HK-2 (cell line): ENCODE results near the gene ACRBP.

ENCODE experiments used
- DNase-seq: peaks from one replicate; pipeline ENCODE4 v3.0.0-alpha.2; 2018; ENCODE audit not compliant: unreplicated experiment

Gene ACRBP

DNA sequence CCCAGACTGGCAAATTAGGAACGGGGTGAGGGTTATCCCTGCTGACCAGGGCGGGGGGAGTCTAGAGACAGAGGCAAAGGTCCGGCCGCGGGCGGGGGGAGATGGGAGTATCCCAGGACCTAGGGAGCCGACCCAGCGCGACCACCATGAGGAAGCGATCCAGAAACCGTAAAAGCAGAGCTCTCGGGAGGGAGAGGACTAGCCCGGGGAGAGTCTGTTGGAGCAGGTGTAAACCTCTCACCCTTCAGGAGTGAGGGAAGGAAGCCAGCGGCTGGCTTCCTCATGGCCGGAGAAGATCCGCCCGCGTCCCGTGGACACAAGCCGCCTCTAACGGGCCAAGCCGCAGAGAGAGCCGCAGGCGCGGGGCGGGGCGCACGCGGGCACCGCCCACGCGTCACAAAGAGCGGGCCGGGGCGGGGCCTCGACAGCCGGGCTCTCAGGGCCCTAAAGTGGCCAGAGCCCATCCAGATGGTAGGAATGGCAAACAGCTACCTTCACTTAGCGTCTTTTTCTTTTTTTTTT is at the start of gene ACRBP:
Gene ACRBP (minus strand): TSS at position 350 of the 522 bp plus-strand sequence. CDS start 66 bp downstream, at position 284.
- no peak for DNase-seq

DNA sequence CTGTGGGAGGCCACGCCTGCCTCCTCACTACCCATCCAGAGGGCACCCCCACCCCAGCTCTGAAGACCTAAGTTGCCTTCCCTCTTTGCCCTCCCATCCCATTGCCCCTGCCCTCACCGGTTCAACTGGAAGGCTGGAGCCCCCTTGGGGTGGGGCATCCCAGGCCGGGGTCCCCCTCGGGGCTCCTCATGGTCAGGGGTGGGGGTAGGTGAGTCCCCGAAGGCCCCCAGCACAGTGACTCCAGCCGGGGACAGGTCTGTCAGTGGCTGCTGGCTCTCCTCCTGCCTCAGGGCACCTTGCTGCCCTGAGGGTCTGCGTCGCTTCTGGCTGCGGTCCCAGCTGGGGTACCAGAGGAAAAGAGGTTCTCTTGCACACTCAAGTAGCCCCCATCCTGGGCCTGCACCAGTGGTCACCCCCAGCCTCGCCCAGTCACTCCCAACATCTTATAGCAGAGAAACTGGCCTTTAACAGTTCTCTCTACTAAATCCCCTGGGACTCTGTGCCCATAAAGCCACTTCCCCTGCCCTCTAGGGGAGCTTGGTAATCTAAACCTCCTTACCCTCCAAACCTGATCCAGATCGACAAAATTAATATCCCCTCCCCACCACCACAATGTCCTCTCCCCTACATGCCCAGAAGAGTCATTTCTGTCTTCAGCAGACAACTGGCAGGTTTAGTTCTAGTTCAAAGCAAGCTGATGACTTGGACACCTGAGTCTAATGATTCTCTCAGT is 48.2 kb upstream of the ACRBP start:
- DNase-seq: no peak

DNA sequence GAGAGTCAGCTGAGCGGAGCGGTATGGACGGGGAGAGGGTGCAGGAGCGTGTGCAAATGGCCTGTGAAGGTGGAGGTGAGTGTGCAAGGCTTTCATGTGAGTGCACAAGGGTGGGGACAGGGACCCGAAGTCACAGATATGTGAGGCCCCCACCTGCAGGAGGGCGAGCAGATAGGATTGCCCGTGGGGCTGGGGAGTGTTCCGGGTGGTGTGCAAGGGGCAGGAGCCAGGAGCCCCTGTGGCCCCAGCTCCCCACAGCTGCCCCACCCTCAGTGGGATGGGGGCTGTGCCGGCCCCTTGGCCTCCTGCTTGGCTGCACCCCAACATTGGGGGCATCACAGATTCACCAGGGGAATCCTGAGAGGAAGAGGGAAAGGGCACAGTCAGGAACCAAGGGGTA is 47.5 kb upstream of the ACRBP start:
- no peak for DNase-seq

DNA sequence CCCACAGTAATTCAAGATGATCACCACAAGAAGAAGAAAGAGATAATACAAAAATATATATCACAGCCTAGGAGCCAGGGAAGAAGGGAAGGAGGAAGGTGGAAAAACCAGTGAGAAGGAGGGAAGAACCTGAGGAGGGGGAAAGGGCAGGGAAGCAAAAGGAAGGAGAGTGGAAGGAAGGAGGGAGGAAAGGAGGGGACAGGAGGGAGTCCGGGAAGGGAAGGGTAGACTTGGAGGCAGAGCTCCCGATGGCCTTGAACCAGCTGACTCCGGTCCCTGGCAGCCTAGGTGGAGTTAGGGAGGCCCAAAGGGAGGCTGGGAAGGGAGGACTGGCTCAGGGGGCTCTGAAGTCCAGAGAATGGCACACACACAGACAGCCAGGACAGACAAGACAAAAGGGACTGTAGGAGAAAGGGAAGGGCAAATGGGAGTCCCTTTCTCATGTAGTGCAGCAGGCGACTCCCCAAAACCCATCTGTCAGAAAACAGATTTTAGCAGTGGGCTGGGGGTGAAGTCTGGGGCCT is 46.7 kb upstream of the ACRBP start:
- no peak for DNase-seq

DNA sequence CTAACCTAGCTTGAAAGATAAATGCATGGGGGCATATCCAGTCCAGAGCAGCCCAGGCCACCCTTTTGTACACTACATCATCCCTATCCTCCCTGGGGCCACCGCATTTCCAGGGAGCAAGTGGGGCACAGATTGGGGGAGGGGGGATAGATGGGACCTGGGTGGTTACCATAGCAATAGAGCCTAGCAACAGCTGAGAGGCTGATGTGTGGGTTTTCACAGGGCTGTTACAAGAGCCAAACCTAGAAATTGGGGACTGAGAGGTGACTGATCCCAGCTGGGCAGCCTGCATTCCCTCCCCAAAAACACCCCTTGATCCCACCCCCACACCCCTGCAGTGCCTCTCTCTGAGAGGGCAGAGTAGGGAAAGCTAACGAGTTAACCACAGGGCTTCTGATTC is 45.7 kb upstream of the ACRBP start:
- DNase-seq: no peak

DNA sequence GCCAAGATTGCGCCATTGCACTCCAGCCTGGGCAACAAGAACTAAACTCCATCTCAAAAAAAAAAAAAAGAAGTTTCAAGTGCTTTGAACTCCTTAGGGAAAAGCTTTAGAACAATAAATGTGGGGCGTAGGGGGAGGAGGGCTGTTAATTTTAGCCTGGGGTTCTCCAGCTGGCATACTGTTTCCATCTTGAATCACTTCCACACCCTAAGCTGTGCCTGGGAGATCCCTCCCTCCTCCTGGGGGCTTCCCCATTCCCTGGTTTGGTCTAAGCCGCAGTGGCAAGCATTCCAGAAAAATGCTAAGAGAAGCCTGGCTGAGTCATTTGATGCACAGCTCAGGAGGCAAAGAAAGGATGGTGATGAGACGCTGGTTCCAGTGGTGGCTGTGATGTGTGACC is 44.2 kb upstream of the ACRBP start:
- DNase-seq: peak; percentile 37

DNA sequence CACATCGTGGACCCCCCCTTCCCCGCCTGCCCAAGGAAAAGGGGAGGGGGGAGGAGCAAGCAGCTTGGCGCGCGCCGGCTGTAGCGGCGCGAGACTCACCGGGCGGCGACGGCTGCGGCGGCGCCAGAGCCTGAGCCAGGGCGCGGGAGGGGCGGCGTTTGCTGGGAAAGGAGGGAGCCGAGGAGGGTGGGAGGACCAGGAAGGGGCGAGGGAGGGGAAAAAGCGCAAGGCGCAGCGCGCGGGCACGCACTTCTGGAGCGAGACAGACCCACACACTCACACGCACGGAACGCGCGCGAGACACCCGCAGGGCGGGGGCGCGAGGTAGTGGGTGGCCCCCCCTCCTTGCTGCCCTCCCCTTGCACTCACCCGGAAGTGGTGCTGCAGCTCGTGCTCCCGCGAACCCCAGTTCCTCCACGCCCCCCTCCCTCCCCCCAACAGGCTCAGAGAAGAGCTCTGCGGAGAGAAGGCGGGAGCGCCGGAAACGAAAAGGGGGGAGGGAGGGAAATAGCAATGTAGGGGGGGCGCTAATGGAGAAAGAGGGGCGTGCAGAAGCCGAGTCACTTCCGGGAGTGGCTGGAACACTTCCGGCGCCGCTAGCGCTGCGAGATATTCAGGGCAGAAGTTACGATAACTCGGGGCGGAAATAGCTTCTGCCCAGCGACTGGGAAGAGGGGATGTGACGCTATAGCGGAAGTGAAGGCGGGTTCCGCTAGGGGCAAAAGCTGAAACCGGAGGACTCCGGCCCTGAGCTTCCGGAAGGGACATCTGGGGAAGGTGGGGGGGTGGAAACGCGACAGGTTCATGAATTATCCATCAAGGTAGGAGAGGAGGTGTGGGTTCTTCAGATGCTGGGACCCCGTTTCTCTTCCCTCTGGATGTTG is 42.0 kb upstream of the ACRBP start, which contains the start of gene ZNF384:
Gene ZNF384 (minus strand): TSS at position 377 of the 884 bp plus-strand sequence. CDS start 9,855 bp downstream, outside the sequence.
- peak; percentile 97 for DNase-seq

DNA sequence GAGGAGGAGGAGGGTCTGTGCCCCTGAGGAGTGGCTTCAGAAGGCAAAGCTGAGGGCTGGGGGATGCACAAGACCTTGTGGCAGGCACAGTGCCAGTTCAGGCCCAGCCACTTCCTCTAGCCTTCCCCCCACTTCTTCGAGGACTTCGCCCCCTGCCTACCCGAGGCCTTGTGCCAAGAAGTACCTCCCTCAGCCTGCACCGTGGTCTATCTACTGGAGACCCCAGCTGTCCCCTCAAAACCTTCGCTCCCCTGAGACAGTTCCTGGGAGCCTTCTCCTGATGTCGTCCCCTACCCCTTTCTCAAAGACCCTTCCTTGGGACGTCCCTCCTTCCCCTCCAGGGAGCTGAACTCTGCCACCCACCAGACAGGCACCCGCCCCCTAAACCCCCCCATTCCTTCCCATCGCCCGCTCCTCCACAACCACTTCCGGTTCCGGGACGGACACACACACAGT is 41.3 kb upstream of the ACRBP start:
- no peak for DNase-seq

DNA sequence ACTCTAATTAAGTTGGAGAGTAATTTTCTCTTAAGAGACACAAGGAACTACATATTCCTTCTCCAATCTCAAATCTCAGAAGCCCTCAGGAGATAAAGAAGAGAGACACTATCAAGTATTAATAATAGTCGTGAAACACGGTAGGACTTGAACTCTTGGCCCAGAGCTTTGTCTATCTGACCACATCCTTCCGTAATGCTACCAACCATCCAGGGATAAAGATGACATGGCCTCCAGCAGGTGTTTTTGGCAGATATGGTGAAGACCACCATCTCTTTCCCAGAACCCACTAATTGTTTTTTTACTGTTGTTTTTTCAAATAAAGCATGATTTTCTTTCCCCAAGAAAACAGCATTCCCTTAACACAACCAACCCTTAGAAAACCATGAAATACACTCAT is 38.6 kb upstream of the ACRBP start:
- no peak for DNase-seq

DNA sequence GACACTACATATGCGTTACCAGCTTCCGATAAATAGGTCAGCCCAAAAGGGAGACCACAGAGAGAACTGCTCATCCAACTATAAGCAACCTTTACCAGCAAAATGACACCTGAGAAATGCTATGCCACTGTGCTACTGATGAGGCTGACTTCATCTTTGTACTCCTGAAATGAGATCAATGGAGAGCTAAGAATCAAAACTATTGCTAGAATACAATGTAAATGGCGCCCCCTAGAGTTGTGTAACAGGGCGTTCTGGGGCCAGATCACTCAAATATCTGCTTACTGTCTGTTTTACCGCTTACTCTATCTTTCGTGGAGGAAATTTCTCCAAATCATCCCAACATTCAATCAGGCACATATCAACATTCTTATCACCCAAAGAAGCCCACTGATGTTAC is 37.4 kb upstream of the ACRBP start:
- no peak for DNase-seq

DNA sequence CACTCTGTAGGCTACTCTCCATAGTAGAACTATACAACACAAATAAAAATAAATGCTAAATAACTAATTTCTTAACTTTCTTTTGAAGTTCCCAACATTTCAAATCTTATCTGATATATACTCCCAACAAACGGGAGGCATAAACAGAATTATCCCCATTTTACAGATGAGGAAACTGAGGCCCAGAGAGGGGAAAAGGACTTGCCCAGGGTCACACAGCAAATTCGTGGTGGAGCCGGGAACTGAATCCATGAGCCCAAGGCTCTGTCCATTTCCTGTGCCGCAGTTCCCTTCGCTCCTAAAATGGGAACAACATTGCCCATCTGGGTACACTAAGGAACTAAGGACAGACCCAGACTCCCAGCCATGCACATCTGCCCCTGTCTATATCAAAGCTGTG is 29.7 kb upstream of the ACRBP start:
- no peak for DNase-seq

DNA sequence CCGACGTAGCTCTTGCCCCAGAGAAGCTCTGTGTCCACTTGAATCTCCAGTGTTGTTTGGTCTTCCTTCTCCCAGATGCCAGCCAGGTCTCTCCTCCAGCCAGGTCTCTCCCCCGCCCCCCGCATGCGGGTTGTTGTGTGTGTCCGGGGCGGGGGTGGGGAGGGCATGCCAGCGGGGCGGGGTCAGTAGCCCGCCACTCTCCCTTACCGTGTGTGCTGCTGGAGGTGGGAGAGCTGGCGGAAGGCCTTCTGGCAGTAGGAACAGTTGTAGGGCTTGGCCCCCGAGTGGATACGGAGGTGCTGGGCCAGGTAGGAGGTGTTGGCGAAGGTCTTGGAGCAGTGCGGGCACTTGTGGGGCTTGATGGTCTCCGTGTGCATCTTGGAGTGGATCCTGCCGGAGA is 24.9 kb upstream of the ACRBP start:
- DNase-seq: no peak

DNA sequence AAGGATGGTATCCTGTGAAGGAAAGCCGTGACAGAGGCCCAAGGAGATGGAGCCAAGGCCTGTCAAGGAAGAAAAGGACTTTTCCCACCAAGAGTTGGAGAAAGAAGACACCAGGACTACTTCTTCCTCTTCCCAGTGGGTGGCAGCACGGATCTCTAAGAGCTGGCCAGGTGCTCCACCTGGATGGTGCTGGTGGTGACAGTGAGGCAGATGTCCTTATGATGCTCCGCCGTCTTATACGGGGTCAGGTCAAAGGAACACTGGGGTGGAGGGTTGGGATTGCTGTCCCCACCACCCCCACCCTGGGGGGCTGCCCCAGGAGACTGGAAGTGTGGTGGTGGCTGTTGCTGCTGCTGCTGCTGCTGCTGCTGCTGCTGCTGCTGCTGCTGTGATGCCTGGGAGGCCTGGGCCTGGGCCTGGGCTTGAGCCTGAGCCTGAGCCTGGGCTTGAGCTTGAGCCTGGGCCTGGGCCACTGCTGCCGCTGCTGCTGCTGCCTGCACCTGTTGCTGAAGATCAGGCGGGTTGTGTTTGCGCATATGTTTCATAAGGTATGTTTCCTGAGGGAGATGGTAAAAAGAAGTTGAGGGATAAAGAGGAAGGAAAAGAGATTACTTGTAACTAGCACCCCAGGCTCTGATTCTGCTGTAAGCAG is 20.5 kb upstream of the ACRBP start:
- DNase-seq: no peak

DNA sequence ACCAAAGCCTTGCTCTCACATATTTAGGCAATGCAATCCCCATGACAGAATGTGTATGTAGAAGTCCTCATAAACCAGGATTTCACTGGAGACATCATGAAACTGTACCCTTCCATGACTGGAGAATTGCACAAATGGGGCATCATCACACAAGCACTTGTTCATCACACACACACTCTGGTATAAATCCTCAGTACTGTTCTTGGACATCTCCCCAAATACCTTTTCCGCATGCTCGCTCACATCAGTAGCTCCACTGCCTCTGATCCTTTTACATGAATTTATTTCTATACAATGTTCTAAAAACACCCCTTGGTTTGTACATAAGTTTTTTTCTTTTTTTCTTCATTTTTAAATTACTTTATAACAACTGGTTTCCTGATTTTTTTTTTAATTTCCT is 19.0 kb upstream of the ACRBP start:
- no peak for DNase-seq

DNA sequence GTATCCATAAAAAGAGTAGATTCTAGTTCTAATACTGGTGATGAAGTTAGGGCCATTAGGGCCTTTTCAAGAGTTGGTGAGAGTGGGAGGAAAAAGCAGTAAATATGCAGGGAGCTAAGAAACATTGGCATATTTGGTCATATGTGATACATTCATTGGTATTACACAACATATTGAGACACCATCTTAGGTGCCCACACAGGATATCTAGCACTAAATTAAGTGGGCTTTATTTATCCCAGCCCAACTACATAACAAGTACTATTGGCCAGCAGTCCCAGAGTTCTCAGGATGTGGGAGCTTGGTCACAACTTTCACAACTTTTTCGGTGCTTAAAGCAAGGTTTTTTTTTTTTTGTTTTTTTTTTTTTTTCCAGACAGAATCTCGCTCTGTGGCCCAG is 17.7 kb upstream of the ACRBP start:
- no peak for DNase-seq

DNA sequence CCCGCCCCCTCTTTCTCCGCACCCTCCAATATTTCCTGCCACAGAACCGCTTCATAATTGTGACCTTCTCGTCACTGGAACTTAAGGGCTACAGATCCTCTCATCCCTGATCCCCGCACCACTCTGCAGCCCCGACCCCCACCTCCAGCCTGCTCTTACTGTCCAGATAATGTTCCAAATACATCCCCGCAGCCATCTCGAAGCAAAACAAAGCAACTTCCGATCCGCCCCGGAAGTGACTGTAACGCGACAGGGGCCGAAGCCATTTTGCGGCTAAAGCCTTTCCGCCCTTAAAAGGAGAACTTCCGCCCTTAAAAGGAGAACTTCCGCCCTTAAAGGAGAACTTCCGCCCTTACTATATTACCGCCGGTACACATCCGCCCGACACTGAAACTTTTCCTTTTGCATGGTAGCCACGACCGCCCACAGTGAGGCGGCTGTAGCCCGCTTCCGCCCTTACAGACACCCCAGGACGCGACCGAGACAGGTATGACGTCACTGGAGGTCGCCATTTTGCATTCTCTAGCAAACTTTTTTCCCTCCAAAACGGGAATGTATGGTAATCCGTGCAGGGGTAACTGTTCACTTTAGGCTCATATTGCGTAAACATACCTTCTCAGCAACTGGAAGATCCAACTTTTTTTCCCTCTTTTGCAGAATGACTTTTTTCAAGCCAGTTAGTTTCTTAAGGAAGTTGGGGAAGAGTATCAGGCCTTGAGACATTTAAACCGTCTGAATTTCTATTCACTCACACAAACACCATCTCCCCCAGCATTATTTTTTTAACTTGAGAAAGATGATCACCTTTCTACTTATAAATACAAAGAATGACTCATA is 15.9 kb upstream of the ACRBP start, which contains the start of gene ING4:
Gene ING4 (minus strand): TSS at position 214 of the 837 bp plus-strand sequence. CDS start 18 bp downstream, at position 196.
- DNase-seq: peak; percentile 95

DNA sequence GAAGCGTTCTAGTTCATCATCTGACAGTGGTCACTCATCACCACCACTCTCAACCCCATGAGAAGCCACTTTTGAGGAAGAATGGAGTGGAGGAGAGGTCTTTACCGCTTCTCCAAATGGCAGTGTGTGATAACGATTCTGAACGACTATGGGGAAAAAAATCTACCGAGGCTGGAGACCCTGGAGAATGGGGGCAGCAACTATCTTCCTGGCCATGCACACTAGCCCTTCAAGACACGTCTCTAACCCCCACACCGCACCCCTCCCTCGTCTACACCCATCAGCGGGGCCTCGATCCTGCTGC is 15.3 kb upstream of the ACRBP start:
- DNase-seq: no peak

DNA sequence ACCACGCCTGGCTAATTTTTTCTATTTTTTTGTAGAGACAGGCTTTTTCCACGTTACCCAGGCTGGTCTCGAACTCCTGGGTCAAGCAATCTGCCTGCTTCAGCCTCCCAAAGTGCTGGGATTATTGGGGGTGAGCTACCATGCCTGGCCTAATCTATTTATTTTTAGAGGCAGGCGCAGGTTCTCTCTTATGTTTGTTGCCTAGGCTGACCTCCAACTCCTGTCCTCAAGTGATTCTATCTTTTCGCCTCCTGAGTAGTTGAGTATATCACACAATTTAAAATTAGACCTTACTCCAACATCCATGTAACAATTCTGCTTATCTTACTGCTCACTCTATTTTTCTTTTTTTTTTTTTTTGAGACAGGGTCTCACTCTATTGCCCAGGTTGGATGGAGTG is 6.8 kb upstream of the ACRBP start:
- no peak for DNase-seq

DNA sequence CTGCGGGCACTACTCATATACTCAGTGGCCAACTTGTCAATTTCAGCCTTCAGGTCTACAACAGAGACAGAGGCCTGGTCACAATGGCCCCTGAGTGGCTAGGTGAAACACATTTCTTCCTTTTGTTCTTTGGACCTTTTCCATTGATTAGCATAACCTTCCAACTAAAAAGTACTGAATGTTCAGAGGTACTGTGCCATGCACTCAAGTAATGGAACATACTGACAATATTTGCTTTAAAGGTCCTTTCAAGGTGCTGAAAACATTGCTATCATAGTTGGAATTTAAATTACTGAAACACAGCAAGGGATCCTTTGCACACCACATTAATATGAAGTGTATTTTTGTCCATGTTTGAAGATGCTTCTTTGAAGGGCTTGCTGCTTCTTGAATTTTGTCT is 6.1 kb upstream of the ACRBP start:
- DNase-seq: no peak

DNA sequence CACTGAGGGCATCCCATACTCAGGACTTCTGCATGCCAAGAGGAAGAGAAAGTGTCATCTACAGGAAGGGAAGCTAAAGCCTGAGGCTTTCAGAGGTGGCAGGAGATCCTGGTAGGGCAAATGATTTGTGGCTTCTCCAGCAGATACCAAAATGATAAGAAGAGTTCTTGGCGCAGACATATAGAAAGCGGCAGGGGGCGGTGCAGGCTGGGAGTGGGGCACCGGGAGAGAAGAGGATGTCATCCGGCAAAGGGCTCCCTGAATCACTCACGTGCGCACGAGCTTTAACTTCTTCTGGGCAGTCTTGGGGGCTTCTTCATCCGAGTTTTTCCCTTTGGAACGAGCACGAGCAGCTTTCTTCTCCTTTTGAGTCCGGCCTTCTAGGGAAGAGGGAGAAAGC is 5.2 kb upstream of the ACRBP start:
- DNase-seq: no peak

DNA sequence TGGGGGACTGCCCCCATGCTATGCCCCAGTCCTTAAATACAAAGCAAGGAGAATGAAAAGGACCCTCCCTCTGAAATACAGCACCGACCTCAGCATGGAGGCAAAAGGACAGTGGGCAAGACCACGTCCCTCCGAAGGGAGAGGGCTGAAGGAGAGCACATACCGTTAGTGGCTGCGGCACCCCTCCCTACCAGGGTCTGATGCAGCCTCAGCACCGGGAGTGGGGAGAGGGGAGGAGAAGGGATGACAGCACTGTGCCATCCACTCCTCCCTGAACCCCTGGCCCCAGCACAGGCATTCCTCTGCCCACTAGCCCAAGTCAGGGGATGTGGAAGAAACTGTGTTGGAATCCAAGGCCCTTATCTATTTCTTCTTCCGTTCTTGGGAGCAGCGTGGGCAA is 3.6 kb upstream of the ACRBP start:
- DNase-seq: no peak
